C4-2B (cell line): ENCODE results near the gene PER3.
"Not testable (repeated sequence)": the region's sequence is repeated elsewhere in the genome, so short reads cannot be mapped to it uniquely, and the experiment has no call there.

ENCODE experiments used
- CTCF ChIP-seq: fragments of 450-650 bp; conservative IDR thresholded peaks from 2 replicates; pipeline ENCODE4 v1.5.1; 2017; ENCODE audit warnings: mild to moderate bottlenecking
- ZFX ChIP-seq: fragments of 450-650 bp; IDR thresholded peaks from 2 replicates; pipeline ENCODE4 v1.6.1; 2017

DNA sequence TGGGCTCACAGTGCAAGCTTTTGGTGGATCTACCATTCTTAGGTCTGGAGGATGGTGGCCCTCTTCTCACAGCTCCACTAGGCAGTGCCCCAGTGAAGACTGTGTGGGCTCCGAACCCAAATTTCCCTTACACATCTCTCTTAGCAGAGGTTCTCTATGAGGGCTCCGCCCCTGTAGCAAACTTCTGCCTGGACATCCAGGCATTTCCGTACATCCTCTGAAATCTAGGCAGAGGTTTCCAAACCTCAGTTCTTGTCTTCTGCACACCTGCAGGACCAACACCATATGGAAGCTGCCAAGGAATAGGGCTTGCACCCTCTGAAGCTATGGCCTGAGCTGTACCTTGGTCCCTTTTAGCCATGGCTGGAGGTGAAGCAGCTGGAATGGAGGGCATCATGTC lies 6.9 kb downstream of the PER3 start:
- not testable (repeated sequence) for TF ChIP-seq CTCF, ZFX
